ENCODE measurements around the gene RHOD.

RHOD gene

DNA sequence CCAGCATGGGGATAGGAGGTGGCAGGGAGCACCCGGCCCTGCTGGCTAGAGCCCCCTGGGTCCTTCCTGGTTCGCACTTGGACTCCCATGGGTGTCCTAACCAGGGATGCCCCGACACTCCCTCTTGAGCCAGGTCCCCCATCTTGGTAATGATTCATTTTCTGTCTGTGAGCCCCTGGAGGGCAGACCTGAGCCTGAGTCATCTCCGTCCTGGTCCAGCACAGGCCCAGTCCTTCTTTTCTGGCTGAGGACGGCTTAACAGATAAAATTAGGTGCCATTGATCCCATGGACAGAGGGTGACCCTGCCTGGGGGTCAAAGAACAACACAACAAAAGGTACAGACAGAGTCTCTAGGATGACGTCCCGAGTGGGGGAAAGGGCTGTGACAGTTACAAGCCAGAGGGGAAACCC lies 3.5 kb downstream of the RHOD start:
- Histone ChIP-seq H3K36me3 (ENCODE audit: control insufficient read depth, insufficient read depth, low read length) (no peaks in the 10 kb centered on the region), H3K9me3 (ENCODE audit: control insufficient read depth, insufficient read depth, low read length) (no peaks in the 10 kb centered on the region), H3K9ac (ENCODE audit: low read depth, low read length) (no peak overlapping the region), H3K4me3 (ENCODE audit: low read depth, low read length) (no peak overlapping the region), H3K27ac (ENCODE audit: low read depth, low read length) (no peak overlapping the region), H3K4me1 (ENCODE audit: control insufficient read depth, insufficient read depth, low read length) (peaks cover 18% of the 10 kb centered on the region), H3K27me3 (ENCODE audit: control insufficient read depth, insufficient read depth, low read length) (no peaks in the 10 kb centered on the region)

DNA sequence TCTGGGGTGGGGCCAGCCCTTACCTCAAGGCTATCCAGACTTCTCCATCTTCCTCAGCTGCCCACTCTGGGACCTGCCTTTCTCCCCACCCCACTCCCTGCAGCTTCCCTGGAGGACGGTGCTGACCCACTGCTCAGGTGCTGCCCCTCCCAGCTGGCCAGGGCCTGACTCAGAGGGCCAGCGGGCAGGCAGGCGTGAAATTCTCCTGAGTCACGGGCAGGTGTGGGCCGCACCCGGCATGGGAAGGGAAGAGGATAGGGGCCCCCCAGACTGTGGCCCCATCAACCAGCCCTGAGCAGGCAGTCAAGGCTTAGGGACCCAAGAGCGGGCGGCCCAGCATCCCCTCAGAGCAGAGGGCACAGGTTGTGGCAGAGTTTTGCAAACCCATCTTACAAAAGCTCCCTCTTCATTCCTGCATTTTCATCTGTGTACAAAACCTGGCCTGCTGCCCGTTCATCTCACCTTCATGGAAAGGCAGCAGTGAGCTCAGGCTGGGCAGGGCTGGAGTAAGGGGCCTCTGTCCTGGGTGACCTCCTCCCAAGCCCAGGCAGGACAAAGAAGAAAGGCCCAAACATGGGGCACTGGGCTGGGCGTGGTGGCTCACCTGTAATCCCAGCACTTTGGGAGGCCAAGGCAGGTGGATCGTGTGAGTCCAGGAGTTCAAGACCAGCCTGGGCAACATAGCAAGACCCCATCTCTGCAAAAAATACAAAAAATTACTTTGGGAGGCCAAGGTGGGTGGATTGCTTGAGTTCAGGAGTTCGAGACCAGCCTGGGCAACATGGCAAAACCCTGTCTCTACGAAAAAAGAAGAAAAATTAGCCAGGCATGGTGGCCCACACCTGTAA lies 6.1 kb downstream of the RHOD start:
- H3K9ac ChIP-seq (ENCODE audit: low read depth, low read length) = no peak overlapping the region
- no peaks in the 10 kb centered on the region for H3K27me3 ChIP-seq (ENCODE audit: control insufficient read depth, insufficient read depth, low read length)
- no peaks in the 10 kb centered on the region for H3K36me3 ChIP-seq (ENCODE audit: control insufficient read depth, insufficient read depth, low read length)
- no peaks in the 10 kb centered on the region for H3K4me1 ChIP-seq (ENCODE audit: control insufficient read depth, insufficient read depth, low read length)
- H3K27ac ChIP-seq (ENCODE audit: low read depth, low read length) = no peak overlapping the region
- H3K9me3 ChIP-seq (ENCODE audit: control insufficient read depth, insufficient read depth, low read length) = no peaks in the 10 kb centered on the region
- H3K4me3 ChIP-seq (ENCODE audit: low read depth, low read length) = no peak overlapping the region

DNA sequence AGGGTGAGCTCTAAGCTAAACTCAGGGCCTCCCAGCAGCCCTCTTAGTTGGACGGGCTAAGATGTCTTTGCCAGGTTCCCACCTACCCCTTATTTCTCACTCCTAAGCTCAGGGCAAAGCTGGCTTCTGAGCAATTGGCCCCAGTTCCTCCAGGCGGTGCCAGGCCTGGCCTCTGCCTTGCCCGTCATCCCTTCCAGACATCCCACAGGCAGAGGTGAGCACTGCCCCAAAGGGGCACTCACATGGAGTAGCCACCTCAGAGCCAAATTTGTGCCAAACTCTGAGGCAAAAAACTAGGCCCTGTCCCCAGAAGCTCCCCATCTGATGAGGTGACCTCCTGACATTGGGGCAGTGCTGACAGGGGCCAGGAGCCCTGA lies 9.7 kb downstream of the RHOD start:
- no peaks in the 10 kb centered on the region for H3K27me3 ChIP-seq (ENCODE audit: control insufficient read depth, insufficient read depth, low read length)
- no peak overlapping the region for H3K4me3 ChIP-seq (ENCODE audit: low read depth, low read length)
- no peaks in the 10 kb centered on the region for H3K36me3 ChIP-seq (ENCODE audit: control insufficient read depth, insufficient read depth, low read length)
- no peak overlapping the region for H3K27ac ChIP-seq (ENCODE audit: low read depth, low read length)
- no peak overlapping the region for H3K9ac ChIP-seq (ENCODE audit: low read depth, low read length)
- H3K4me1 ChIP-seq (ENCODE audit: control insufficient read depth, insufficient read depth, low read length) = no peaks in the 10 kb centered on the region
- no peaks in the 10 kb centered on the region for H3K9me3 ChIP-seq (ENCODE audit: control insufficient read depth, insufficient read depth, low read length)

DNA sequence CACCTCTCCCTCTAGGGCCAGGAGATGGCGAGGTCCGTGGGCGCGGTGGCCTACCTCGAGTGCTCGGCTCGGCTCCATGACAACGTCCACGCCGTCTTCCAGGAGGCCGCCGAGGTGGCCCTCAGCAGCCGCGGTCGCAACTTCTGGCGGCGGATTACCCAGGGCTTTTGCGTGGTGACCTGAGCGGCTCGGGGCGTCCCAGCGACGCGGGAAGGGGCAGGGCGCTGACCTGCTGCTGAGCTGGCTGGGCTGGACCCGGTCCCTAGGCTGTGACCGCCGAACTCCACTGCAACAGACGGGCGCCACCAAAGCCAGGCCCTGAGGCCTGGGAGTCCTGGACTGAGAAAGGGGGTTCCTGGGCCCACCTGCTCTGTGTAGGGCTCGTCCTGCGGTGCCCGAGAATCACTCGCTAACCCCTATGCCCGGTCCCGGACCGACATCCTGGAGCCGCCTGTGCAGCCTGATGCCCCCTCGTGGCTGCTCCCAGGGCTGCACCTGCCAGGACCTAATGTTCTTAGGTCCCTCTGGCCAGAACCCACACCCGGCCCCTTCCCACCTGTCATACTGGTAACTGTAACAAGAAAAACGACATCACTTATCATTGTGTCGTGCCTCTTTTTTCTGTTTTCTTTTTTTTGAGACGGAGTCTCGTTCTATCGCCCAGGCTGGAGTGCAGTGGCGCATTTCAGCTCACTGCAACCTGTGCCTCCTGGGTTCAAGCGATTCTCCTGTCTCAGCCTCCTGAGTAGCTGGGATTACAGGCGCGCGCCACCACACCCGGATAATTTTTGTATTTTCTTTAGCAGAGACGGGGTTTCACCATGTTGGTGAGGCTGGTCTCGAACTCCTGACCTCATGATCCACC lies 15.0 kb downstream of the RHOD start:
- Histone ChIP-seq H3K4me3 (ENCODE audit: low read depth, low read length) (peak overlapping the region; percentile 37; the same call in 1 of the 2 replicates), H3K36me3 (ENCODE audit: control insufficient read depth, insufficient read depth, low read length) (no peaks in the 10 kb centered on the region), H3K27ac (ENCODE audit: low read depth, low read length) (no peak overlapping the region), H3K4me1 (ENCODE audit: control insufficient read depth, insufficient read depth, low read length) (no peaks in the 10 kb centered on the region), H3K9ac (ENCODE audit: low read depth, low read length) (no peak overlapping the region), H3K27me3 (ENCODE audit: control insufficient read depth, insufficient read depth, low read length) (no peaks in the 10 kb centered on the region), H3K9me3 (ENCODE audit: control insufficient read depth, insufficient read depth, low read length) (no peaks in the 10 kb centered on the region)

DNA sequence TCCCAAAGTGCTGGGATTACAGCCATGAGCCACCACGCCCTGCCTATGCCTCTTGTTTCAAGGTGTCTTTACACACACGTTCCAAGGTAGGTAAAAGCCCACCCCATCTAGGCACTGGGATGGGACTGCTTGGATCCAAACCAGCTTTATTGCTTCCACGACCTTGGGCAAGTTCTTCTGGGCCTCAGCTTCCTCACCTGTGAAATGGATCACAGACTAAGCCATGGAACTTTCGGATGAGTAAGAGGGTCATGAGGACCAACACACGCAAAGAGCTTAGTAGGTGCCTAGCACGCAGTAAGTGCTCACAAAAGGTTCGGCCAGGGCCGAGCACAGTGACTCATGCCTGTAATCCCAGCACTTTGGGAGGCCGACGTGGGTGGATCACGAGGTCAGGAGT lies 15.6 kb downstream of the RHOD start:
- H3K27ac ChIP-seq (ENCODE audit: low read depth, low read length) = no peak overlapping the region
- H3K36me3 ChIP-seq (ENCODE audit: control insufficient read depth, insufficient read depth, low read length) = no peaks in the 10 kb centered on the region
- no peak overlapping the region for H3K4me3 ChIP-seq (ENCODE audit: low read depth, low read length)
- H3K9ac ChIP-seq (ENCODE audit: low read depth, low read length) = no peak overlapping the region
- no peaks in the 10 kb centered on the region for H3K4me1 ChIP-seq (ENCODE audit: control insufficient read depth, insufficient read depth, low read length)
- no peaks in the 10 kb centered on the region for H3K9me3 ChIP-seq (ENCODE audit: control insufficient read depth, insufficient read depth, low read length)
- H3K27me3 ChIP-seq (ENCODE audit: control insufficient read depth, insufficient read depth, low read length) = no peaks in the 10 kb centered on the region

DNA sequence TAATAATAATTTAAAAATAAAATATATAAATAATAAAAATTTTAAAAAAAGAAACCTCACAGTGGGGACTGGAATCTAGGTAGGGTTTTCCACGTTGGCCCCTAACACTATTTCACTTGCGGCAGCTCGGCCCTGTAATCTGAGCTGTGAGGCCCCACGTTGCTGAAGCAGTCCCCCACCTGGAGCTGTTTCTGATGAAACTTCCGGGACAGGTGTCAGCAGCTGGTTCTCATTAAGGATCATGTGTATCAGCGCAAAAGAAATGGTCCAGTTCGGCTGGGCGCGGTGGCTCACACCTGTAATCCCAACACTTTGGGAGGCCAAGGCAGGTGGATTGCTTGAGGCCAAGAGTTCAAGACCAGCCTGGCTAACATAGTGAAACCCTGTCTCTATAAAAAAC lies 17.3 kb downstream of the RHOD start:
- Histone ChIP-seq H3K27me3 (ENCODE audit: control insufficient read depth, insufficient read depth, low read length) (no peaks in the 10 kb centered on the region), H3K4me3 (ENCODE audit: low read depth, low read length) (no peak overlapping the region), H3K27ac (ENCODE audit: low read depth, low read length) (no peak overlapping the region), H3K4me1 (ENCODE audit: control insufficient read depth, insufficient read depth, low read length) (peaks cover 4% of the 10 kb centered on the region; the same call in 1 of the 2 replicates), H3K9me3 (ENCODE audit: control insufficient read depth, insufficient read depth, low read length) (no peaks in the 10 kb centered on the region), H3K36me3 (ENCODE audit: control insufficient read depth, insufficient read depth, low read length) (no peaks in the 10 kb centered on the region), H3K9ac (ENCODE audit: low read depth, low read length) (no peak overlapping the region)

DNA sequence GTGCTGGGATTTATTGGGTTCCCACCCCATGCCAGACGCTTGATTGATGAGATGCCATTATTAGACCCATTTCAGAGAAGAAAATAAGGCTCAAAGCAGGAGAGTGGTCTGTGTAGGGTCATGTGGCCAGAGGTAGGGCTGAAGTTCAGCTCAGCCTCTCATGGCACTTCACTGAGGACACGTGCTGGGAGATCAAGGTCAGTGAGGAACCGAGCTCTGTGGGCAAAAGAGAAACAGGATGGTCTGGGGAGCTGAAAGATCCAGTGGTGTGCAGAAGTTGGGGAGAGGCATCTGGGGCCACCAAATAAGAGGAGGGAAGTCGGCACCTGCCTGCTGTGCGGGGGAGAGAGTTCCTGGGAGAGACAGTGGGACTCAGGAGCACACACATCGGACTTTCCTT lies 19.6 kb downstream of the RHOD start:
- H3K36me3 ChIP-seq (ENCODE audit: control insufficient read depth, insufficient read depth, low read length) = no peaks in the 10 kb centered on the region
- H3K27me3 ChIP-seq (ENCODE audit: control insufficient read depth, insufficient read depth, low read length) = no peaks in the 10 kb centered on the region
- H3K27ac ChIP-seq (ENCODE audit: low read depth, low read length) = no peak overlapping the region
- no peak overlapping the region for H3K9ac ChIP-seq (ENCODE audit: low read depth, low read length)
- H3K4me3 ChIP-seq (ENCODE audit: low read depth, low read length) = no peak overlapping the region
- H3K4me1 ChIP-seq (ENCODE audit: control insufficient read depth, insufficient read depth, low read length) = peaks cover 4% of the 10 kb centered on the region; the same call in 1 of the 2 replicates
- no peaks in the 10 kb centered on the region for H3K9me3 ChIP-seq (ENCODE audit: control insufficient read depth, insufficient read depth, low read length)

DNA sequence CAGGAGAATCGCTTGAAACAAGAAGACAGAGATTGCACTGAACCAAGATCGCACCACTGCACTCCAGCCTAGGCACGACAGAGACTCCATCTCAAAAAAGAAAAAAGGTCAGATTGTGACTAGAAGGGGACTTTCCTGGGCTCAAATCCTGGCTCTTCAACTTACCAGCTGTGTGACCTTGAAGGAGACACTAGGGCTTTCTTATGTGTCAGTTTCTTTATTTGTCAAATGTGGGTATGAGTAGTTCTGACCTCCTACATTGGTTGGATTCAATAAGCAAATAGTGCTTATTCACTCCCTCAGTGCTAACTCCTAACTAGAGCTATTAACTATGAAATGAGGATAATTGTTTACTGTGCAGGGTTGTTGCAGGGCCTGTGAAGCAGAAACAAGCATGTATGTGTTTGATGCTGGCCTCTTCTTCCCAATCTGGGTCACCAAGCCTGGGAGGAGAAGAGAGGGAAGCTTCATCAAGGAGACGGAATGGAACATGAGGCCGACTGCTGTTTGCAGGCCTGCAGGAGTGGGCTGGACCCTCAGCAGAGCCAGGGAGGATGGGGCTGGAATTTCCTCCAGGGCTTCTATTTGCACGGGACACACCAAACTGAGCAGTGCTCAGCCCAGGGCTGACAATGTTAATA lies 22.5 kb downstream of the RHOD start:
- no peaks in the 10 kb centered on the region for H3K9me3 ChIP-seq (ENCODE audit: control insufficient read depth, insufficient read depth, low read length)
- no peak overlapping the region for H3K27ac ChIP-seq (ENCODE audit: low read depth, low read length)
- H3K36me3 ChIP-seq (ENCODE audit: control insufficient read depth, insufficient read depth, low read length) = no peaks in the 10 kb centered on the region
- no peaks in the 10 kb centered on the region for H3K27me3 ChIP-seq (ENCODE audit: control insufficient read depth, insufficient read depth, low read length)
- no peak overlapping the region for H3K9ac ChIP-seq (ENCODE audit: low read depth, low read length)
- H3K4me3 ChIP-seq (ENCODE audit: low read depth, low read length) = no peak overlapping the region
- peaks cover 4% of the 10 kb centered on the region; the same call in 1 of the 2 replicates for H3K4me1 ChIP-seq (ENCODE audit: control insufficient read depth, insufficient read depth, low read length)

DNA sequence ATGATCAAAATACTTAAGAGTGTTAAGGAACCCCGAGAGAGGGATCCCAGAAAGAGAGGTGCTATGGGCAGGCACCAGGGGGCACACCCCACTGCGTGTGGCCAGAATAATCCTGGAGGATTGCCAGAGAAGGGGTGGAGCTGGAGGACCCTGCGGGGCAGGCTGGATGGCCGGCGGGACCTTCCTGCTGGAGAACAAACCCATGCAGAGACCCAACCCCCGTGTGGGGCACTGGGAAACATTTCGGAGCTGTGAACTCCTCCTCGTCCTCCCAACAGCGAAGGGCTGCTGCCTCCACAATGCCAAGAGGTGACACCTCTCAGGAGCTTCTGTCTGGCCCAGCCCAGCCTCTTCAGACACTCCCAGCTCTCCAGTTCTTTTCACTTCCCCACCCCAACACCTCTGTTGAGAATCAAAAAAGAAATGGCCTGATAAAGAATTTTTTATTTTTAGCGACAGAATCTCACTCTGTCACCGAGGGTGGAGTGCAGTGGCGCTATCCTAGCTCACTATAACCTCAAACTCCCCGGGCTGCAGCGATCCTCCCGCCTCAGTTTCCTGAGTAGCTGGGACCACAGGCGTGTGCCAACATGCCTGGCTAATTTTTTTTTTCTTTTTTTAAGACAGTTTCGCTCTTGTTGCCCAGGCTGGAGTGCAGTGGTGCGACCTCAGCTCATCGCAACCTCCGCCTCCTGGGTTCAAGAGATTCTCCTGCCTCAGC lies 25.6 kb downstream of the RHOD start:
- peak overlapping the region; percentile 17; the same call in 1 of the 2 replicates for H3K4me3 ChIP-seq (ENCODE audit: low read depth, low read length)
- H3K27ac ChIP-seq (ENCODE audit: low read depth, low read length) = no peak overlapping the region
- no peaks in the 10 kb centered on the region for H3K36me3 ChIP-seq (ENCODE audit: control insufficient read depth, insufficient read depth, low read length)
- H3K4me1 ChIP-seq (ENCODE audit: control insufficient read depth, insufficient read depth, low read length) = peaks cover 4% of the 10 kb centered on the region; the same call in 1 of the 2 replicates
- no peaks in the 10 kb centered on the region for H3K9me3 ChIP-seq (ENCODE audit: control insufficient read depth, insufficient read depth, low read length)
- H3K27me3 ChIP-seq (ENCODE audit: control insufficient read depth, insufficient read depth, low read length) = no peaks in the 10 kb centered on the region
- no peak overlapping the region for H3K9ac ChIP-seq (ENCODE audit: low read depth, low read length)

DNA sequence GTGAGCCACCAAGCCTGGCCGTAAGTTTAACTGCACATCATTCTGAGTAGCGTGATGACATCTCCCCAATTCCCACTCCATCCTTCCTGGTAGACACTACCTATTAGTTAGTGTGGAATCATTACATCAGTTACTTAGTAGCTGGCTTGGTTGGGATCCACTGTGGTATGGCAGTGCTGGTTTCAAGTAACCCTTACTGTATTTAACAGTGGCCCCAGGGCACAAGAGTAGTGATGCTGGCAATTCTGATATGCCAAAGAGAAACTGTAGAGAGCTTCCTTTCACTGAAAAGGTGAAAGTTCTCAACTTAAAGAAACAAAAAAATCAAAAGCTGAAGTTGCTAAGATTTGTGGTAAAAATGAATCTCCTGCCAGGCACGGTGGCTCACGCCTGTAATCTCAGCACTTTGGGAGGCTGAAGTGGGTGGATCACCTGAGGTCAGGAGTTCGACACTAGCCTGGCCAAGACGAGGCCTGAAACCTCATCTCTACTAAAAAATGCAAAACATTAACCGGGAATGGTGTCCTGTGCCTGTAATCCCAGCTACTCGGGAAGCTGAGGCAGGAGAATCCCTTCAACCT lies 27.2 kb downstream of the RHOD start:
- no peak overlapping the region for H3K9ac ChIP-seq (ENCODE audit: low read depth, low read length)
- H3K9me3 ChIP-seq (ENCODE audit: control insufficient read depth, insufficient read depth, low read length) = no peaks in the 10 kb centered on the region
- no peak overlapping the region for H3K4me3 ChIP-seq (ENCODE audit: low read depth, low read length)
- H3K27ac ChIP-seq (ENCODE audit: low read depth, low read length) = no peak overlapping the region
- H3K36me3 ChIP-seq (ENCODE audit: control insufficient read depth, insufficient read depth, low read length) = no peaks in the 10 kb centered on the region
- H3K27me3 ChIP-seq (ENCODE audit: control insufficient read depth, insufficient read depth, low read length) = no peaks in the 10 kb centered on the region
- H3K4me1 ChIP-seq (ENCODE audit: control insufficient read depth, insufficient read depth, low read length) = no peaks in the 10 kb centered on the region
